Neutrophil (primary cell): Measurements from ENCODE around the gene RAB6D.
"Not testable (repeated sequence)": the region's sequence is repeated elsewhere in the genome, so short reads cannot be mapped to it uniquely, and the experiment has no call there.

Experiments
- H3K27ac ChIP-seq: fragments of 200-600 bp; sonication (generic); 2 replicates; pipeline ENCODE4 v1.5.1; 2016; ENCODE audit warnings: mild to moderate bottlenecking, moderate library complexity
- H3K27me3 ChIP-seq: fragments of 200-600 bp; sonication (generic); 2 replicates; pipeline ENCODE4 v1.6.0; 2016; ENCODE audit warnings: mild to moderate bottlenecking
- H3K36me3 ChIP-seq: fragments of 200-600 bp; sonication (generic); 2 replicates; pipeline ENCODE4 v1.5.1; 2017
- H3K4me1 ChIP-seq, 2 experiments: fragments of 200-600 bp in 1 of 2; sonication (generic) in 1 of 2; 1 replicate in 1 of 2; 2 replicates in 1 of 2; pipeline versions ENCODE4 v1.5.1 to v1.6.1; 2013 to 2016; ENCODE audit warnings: low read depth in 1 of 2, low read length in 1 of 2, mild to moderate bottlenecking in 1 of 2, moderate library complexity in 1 of 2; ENCODE audit not compliant: control insufficient read depth in 1 of 2, insufficient read depth in 1 of 2
- H3K4me3 ChIP-seq, 2 experiments: fragments of 200-600 bp in 1 of 2; sonication (generic) in 1 of 2; 1 replicate in 1 of 2; 2 replicates in 1 of 2; pipeline ENCODE4 v1.5.1; 2013 to 2016; ENCODE audit warnings: low read depth in 1 of 2, low read length in 1 of 2, mild to moderate bottlenecking in 1 of 2, moderate library complexity in 1 of 2
- H3K9me3 ChIP-seq: fragments of 200-600 bp; sonication (generic); 2 replicates; pipeline ENCODE4 v1.5.1; 2016
- TF ChIP-seq, protein P1 (sequence below): fragments of 200-600 bp; sonication (generic); IDR thresholded peaks from 2 replicates; pipeline ENCODE4 v1.5.1; 2016; ENCODE audit warnings: antibody characterized with exemption

The RAB6D gene

DNA sequence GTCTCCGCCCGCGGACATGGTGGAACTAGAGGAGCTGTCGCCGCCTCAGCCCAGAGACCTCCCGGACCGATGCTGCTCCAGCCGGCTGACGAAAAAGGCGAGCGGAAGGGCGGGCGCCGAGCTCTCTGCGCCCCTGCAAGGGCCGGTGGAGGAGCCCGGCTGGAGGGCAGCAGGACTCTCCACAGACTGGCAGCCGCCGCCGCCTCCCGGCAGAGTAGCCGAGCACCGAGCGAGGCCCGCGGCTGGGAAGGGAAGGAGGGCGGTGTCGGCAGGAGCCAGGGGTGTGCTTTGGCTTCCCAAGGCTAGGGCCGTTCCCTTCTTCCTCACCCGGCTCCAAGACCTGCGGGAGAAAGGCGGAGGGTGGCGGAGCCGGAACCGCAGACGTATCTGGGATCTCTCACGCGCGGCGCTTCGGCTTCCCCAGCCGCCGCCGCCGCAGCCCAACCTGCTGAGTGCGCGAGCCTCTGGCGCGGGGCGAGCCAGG, at the start of gene RAB6D:
Gene RAB6D (minus strand): TSS at position 466 of the 484 bp plus-strand sequence. CDS start 448 bp downstream, at position 18.
- H3K36me3 ChIP-seq, H3K4me1 ChIP-seq, H3K27ac ChIP-seq, H3K4me3 ChIP-seq, H3K9me3 ChIP-seq: not testable (repeated sequence)
- peaks cover 74% of the 10 kb centered on the region for H3K27me3 ChIP-seq

DNA sequence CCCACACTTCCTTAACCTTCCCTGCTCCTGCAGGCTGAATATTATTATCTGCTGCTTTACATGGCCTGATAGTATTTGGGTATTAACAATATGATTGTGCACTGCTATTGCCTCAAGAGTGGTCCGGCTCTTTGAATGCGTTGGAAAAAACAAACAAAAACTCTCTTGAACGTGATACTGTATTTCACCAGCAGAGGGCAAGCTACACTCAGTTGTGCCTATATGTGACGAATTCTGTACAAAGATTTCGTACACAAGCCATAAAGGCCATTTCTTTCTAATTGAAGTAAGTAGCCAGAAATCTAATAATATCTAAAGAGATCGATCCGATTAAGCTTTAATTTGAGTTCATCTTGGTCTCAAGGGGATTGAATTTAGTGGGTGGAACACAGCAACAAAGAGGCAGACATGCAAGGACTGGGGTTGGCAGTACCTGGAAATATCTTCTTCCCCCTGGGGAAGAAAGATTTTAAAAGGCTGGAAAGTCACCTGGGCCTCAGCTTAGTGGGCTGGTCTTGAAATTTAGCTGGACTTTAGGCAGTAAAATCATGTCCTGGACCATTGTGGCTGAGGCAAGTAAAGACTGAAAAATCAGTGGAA, 49.3 kb upstream of the RAB6D start:
- Histone ChIP-seq H3K9me3 (no peaks in the 10 kb centered on the region), H3K36me3 (no peaks in the 10 kb centered on the region), H3K4me1 (no peaks in the 10 kb centered on the region), H3K4me3 (no peak overlapping the region), H3K27me3 (peaks cover 74% of the 10 kb centered on the region), H3K27ac (no peak overlapping the region)
- TF ChIP-seq, protein P1, sequence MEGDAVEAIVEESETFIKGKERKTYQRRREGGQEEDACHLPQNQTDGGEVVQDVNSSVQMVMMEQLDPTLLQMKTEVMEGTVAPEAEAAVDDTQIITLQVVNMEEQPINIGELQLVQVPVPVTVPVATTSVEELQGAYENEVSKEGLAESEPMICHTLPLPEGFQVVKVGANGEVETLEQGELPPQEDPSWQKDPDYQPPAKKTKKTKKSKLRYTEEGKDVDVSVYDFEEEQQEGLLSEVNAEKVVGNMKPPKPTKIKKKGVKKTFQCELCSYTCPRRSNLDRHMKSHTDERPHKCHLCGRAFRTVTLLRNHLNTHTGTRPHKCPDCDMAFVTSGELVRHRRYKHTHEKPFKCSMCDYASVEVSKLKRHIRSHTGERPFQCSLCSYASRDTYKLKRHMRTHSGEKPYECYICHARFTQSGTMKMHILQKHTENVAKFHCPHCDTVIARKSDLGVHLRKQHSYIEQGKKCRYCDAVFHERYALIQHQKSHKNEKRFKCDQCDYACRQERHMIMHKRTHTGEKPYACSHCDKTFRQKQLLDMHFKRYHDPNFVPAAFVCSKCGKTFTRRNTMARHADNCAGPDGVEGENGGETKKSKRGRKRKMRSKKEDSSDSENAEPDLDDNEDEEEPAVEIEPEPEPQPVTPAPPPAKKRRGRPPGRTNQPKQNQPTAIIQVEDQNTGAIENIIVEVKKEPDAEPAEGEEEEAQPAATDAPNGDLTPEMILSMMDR, result peak; percentile 44

DNA sequence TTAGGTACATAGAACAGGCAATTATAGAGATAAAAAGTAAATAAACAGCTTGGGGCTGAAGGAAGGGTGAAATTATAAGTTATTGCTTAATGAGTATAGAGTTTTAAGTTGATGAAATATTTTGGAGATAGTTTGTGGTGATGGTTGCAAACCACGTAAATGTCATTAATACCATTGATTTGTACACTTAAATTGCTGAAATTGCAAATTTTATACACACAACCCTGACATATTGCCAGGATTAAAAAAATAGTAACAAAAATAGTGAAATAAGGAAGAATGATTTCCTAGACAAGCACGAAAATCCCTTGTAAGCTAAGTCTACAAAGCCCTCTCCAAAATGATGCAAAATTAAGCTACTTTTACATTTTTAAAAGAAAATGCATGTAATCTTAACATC, 46.2 kb upstream of the RAB6D start:
- Histone ChIP-seq H3K9me3 (no peaks in the 10 kb centered on the region), H3K36me3 (no peaks in the 10 kb centered on the region), H3K4me3 (no peak overlapping the region), H3K4me1 (no peaks in the 10 kb centered on the region), H3K27ac (no peak overlapping the region), H3K27me3 (peaks cover 55% of the 10 kb centered on the region)
- TF ChIP-seq, protein P1, result no peak

DNA sequence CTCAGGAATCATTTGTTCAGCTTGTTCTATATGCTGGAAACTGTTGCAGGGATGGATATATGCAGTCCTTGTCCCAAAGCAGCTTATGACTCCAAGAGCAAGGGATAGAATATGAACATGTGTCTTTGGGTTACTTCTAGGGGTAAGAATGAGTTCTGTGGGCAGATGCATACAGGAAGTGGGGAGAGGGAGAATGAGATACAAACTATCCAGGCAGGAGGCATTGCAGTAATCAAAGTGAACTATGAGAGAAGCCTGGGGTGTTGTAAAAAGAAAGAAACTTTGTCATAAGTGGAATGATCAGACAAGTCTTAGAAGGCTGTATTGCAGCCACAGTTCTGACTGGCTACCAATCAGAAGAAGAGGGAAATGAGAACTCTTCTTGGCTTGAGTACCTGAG, 44.8 kb upstream of the RAB6D start:
- H3K4me1 ChIP-seq, result no peaks in the 10 kb centered on the region
- H3K27me3 ChIP-seq, result peaks cover 56% of the 10 kb centered on the region
- H3K9me3 ChIP-seq, result no peaks in the 10 kb centered on the region
- H3K36me3 ChIP-seq, result no peaks in the 10 kb centered on the region
- TF ChIP-seq, protein P1, result no peak
- H3K27ac ChIP-seq, result no peak overlapping the region
- H3K4me3 ChIP-seq, result no peak overlapping the region

DNA sequence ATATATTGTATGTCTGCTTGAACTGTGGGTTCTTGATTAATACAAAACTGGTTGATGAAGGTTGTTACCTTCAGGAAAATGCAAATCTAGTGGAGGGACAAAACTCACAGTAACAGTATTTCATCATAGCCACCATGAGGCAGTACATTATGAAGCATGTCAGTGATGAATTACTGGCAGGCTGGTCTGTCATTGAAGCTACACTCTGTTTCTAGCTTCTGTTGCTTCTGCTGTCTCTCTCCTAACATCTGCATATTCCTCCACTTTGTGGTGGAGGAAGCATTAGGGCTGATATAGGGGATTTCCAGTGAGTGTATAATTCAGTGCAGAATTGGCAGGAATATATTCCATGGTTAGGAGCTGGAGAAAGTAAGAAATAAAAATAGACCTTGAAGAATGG, 44.2 kb upstream of the RAB6D start:
- Histone ChIP-seq H3K9me3 (no peaks in the 10 kb centered on the region), H3K27ac (no peak overlapping the region)

DNA sequence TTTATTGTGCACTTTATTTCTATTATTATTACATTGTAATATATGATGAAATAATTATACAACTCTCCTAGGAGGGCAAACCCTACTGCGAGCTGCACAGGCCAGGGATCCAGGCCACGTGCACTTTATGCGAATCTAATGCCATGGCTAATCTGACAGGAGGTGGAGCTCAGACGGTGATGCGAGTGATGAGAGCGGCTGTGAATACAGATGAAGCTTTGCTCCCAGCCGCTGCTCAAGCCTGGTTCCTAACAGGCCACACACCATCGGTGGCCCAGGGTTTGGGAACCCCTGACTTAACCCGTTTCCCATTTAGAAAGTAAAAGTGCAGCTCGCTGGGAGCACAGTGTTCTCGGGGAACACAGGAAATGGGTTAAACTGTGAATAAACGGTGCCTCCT, 40.8 kb upstream of the RAB6D start:
- Histone ChIP-seq H3K36me3 (no peaks in the 10 kb centered on the region), H3K27ac (no peak overlapping the region), H3K9me3 (no peaks in the 10 kb centered on the region), H3K27me3 (peaks cover 43% of the 10 kb centered on the region), H3K4me3 (no peak overlapping the region), H3K4me1 (no peaks in the 10 kb centered on the region)
- TF ChIP-seq, protein P1, result no peak

More for the DNA sequence above, 44.2 kb upstream of the RAB6D start:
- peaks cover 50% of the 10 kb centered on the region for H3K27me3 ChIP-seq
- no peaks in the 10 kb centered on the region for H3K4me1 ChIP-seq
- no peaks in the 10 kb centered on the region for H3K36me3 ChIP-seq
- H3K4me3 ChIP-seq, result no peak overlapping the region
- TF ChIP-seq, protein P1, result no peak
